Fibroblast of the aortic adventitia (primary cell): ENCODE data around the gene TNNC2. TPM values are rescaled to one million over a fixed set of nuclear protein-coding genes. Genes with fewer than 3 reads are reported as not detected.

ENCODE experiments used
- DNase-seq: peaks from one replicate; pipeline ENCODE4 v3.0.0-alpha.2; 2010; ENCODE audit warnings: low read depth
- H3K4me3 ChIP-seq: 2 replicates; pipeline ENCODE4 v1.5.1; 2011; ENCODE audit warnings: low read depth, mild to moderate bottlenecking, control low read depth, low read length, moderate library complexity
- total RNA-seq: library from RNA; depleted of rRNA; stranded (reverse); fragments of >200 nt; gene quantifications from 2 replicates; pipeline ENCODE4 v1.2.3, GENCODE V29; 2012; ENCODE audit warnings: low replicate concordance
- TF ChIP-seq, protein P1 (sequence below): IDR thresholded peaks from 2 replicates; pipeline ENCODE4 v1.5.1; 2011; ENCODE audit warnings: mild to moderate bottlenecking, low read length, control low read depth, inconsistent platforms; ENCODE audit not compliant: insufficient read depth

Gene TNNC2
- total RNA-seq, 1 donor = 0.45 TPM

DNA sequence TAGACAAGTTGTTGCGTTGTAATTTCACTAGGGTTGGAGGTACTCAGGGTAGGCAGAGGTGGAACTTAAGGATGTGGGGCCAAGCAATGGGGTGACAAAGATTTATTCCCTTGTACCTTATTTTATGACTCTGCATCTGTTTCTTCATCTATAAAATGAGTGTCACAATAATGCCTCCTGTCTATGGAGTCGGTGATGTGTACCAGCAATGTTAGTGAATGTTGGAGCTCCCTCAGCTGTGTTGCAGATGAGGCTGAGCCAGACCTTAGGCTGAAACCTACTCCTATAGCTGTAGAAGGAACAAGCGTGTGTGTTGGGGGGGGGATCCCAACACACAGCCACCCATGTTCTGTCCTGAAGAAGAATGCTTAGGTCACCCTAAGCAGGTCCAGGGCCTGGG lies 10.2 kb downstream of the TNNC2 start:
- no peak overlapping the region for H3K4me3 ChIP-seq
- no peak for DNase-seq
- TF ChIP-seq, protein P1, sequence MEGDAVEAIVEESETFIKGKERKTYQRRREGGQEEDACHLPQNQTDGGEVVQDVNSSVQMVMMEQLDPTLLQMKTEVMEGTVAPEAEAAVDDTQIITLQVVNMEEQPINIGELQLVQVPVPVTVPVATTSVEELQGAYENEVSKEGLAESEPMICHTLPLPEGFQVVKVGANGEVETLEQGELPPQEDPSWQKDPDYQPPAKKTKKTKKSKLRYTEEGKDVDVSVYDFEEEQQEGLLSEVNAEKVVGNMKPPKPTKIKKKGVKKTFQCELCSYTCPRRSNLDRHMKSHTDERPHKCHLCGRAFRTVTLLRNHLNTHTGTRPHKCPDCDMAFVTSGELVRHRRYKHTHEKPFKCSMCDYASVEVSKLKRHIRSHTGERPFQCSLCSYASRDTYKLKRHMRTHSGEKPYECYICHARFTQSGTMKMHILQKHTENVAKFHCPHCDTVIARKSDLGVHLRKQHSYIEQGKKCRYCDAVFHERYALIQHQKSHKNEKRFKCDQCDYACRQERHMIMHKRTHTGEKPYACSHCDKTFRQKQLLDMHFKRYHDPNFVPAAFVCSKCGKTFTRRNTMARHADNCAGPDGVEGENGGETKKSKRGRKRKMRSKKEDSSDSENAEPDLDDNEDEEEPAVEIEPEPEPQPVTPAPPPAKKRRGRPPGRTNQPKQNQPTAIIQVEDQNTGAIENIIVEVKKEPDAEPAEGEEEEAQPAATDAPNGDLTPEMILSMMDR = no peak

- DNase-seq = no peak
- peak overlapping the region; percentile 3 for H3K4me3 ChIP-seq
- TF ChIP-seq, protein P1 = no peak
Measured at GRCh38 chr20:45814314-45814713, 12.8 kb downstream of the TNNC2 start.

DNA sequence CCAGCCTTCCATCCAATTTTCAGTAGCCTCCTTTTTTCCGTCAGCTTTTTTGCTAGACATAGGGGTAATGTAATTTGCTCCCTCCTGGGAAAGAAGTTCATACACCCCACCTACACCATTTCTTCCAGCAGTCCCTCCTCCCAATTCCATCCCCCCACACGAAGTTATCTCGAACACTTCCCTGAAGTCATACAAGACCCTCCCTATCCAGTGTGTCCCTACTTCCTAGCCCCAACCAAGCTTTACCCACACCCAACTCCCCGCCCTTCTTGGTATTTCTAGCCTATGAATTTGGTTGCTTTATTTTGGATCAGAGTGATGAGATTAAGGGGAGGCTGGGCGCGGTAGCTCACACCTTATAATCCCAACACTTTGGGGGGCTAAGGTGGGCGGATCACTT lies 13.6 kb downstream of the TNNC2 start:
- no peak for DNase-seq
- TF ChIP-seq, protein P1 = no peak
- peak overlapping the region; percentile 82 for H3K4me3 ChIP-seq

DNA sequence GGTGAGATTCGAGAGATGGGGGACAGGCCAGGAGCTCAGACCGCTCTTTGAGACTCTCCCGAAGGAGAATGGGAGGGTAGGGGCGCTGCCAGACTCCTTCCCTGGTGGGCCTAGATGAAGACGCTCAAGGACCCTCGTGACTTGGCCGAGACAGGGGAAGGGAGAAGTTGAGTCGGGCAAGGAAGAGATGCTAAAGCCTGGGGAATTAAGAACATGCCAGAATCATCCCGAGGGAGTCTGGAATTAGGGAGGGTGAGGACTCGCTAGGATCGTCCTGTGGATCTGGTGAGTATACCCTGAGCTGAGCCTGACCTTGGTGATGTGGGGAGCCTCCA lies 14.1 kb downstream of the TNNC2 start:
- no peak for DNase-seq
- TF ChIP-seq, protein P1 = no peak
- H3K4me3 ChIP-seq = peak overlapping the region; percentile 82

- peak within 1 kb of the TSS; percentile 82 for H3K4me3 ChIP-seq
- TF ChIP-seq, protein P1 = no peak
- peak; percentile 100 for DNase-seq
Measured at GRCh38 chr20:45812157-45813005, 14.7 kb downstream of the TNNC2 start, which contains the start of gene UBE2C. Gene UBE2C (plus strand): TSS chr20:45812644. CDS start chr20:45812696, 52 bp downstream.

- DNase-seq = no peak
- TF ChIP-seq, protein P1 = no peak
- H3K4me3 ChIP-seq = no peak overlapping the region
Measured at GRCh38 chr20:45810191-45810970, 16.7 kb downstream of the TNNC2 start.
